Hepatocyte (in vitro differentiated cells): ENCODE data around the gene LHX3. TPM values are rescaled to one million over a fixed set of nuclear protein-coding genes. Genes with fewer than 3 reads are reported as not detected.

ENCODE experiments used
- DNase-seq: peaks from one replicate; pipeline ENCODE4 v3.0.0-alpha.2; 2016; ENCODE audit warnings: low spot score
- H2AFZ ChIP-seq: fragments of 200-600 bp; sonication (generic); 2 replicates; pipeline ENCODE4 v1.6.0; 2016; ENCODE audit warnings: antibody characterized with exemption, mild to moderate bottlenecking
- H3K27ac ChIP-seq: fragments of 200-600 bp; sonication (generic); 2 replicates; pipeline ENCODE4 v1.5.1; 2016; ENCODE audit warnings: mild to moderate bottlenecking
- H3K27me3 ChIP-seq: fragments of 200-600 bp; sonication (generic); 2 replicates; pipeline ENCODE4 v1.6.1; 2016
- H3K36me3 ChIP-seq: fragments of 200-600 bp; sonication (generic); replicated peaks from 2 replicates; pipeline ENCODE4 v1.5.1; 2016; ENCODE audit warnings: low read depth; ENCODE audit not compliant: insufficient read depth
- H3K4me1 ChIP-seq: fragments of 200-600 bp; sonication (generic); 2 replicates; pipeline ENCODE4 v1.5.1; 2016; ENCODE audit warnings: mild to moderate bottlenecking, moderate library complexity; ENCODE audit not compliant: insufficient read depth
- H3K4me2 ChIP-seq: fragments of 200-600 bp; sonication (generic); 2 replicates; pipeline ENCODE4 v1.6.0; 2016
- H3K4me3 ChIP-seq: fragments of 200-600 bp; sonication (generic); 2 replicates; pipeline ENCODE4 v1.5.1; 2016; ENCODE audit warnings: mild to moderate bottlenecking
- H3K79me2 ChIP-seq: fragments of 200-600 bp; sonication (generic); 2 replicates; pipeline ENCODE4 v1.6.0; 2017; ENCODE audit warnings: mild to moderate bottlenecking
- H3K9me2 ChIP-seq: fragments of 200-600 bp; sonication (generic); replicated peaks from 2 replicates; pipeline ENCODE4 v1.6.0; 2017; ENCODE audit warnings: mild to moderate bottlenecking; ENCODE audit not compliant: insufficient read depth
- H3K9me3 ChIP-seq: fragments of 200-600 bp; sonication (generic); 2 replicates; pipeline ENCODE4 v1.5.1; 2016; ENCODE audit warnings: low read depth, mild to moderate bottlenecking
- H4K20me1 ChIP-seq: fragments of 200-600 bp; sonication (generic); 2 replicates; pipeline ENCODE4 v1.6.0; 2016; ENCODE audit warnings: mild to moderate bottlenecking; ENCODE audit not compliant: insufficient read depth, poor library complexity, severe bottlenecking
- EZH2 ChIP-seq: fragments of 200-600 bp; sonication (generic); IDR thresholded peaks from 2 replicates; pipeline ENCODE4 v1.6.1; 2016; ENCODE audit warnings: antibody characterized with exemption, mild to moderate bottlenecking, borderline replicate concordance
- EZH2phosphoT487 ChIP-seq: fragments of 200-600 bp; sonication (generic); IDR thresholded peaks from one replicate; pipeline ENCODE4 v1.6.1; 2018; ENCODE audit warnings: antibody characterized with exemption, mild to moderate bottlenecking, low read depth, moderate library complexity; ENCODE audit not compliant: unreplicated experiment, severe bottlenecking
- WGBS: methylation state at CpG from one replicate; pipeline ENCODE4 v1.1.6; 2016; ENCODE audit warnings: low lambda C conversion rate; ENCODE audit errors: missing lambda C conversion rate; 5-methylcytosine and 5-hydroxymethylcytosine counted together
- polyA plus RNA-seq: library from polyadenylated mRNA; unstranded; fragments of >200 nt; fragmentation: Nextera tagmentation; extraction: Ambion mirVana; gene quantifications from 2 replicates; pipeline ENCODE4 v1.2.1, GENCODE V29; 2016
- total RNA-seq: library from RNA; depleted of rRNA; stranded (reverse); fragments of >200 nt; gene quantifications from 2 replicates; pipeline ENCODE4 v1.2.3, GENCODE V29; 2014
- TF ChIP-seq, protein P1 (sequence below): fragments of 200-600 bp; sonication (generic); IDR thresholded peaks from 2 replicates; pipeline ENCODE4 v1.5.1; 2016; ENCODE audit warnings: antibody characterized with exemption, mild to moderate bottlenecking; ENCODE audit not compliant: poor library complexity

LHX3 gene
- total and polyA plus RNA-seq, 2 experiments from 2014 or later: not detected

DNA sequence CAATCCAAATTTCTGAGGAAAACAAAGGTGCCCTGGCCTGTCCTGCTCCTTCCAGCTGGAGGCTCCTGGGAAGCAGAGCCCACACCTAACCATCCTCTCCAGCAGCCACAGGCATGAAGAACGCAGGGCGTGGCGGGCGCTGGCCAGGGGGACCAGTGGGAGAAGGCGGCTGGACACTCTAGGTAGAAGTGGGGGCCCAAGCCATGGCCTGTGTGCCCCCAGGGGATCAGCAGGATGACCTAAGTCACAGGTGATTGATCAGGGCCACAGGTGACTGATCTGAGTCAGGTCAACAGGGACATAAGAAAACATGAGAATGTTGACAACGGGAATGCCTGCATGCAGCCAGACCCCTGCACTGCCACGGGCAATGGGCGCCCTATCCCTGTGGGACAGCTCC is 37.3 kb upstream of the LHX3 start:
- no peak for DNase-seq
- Histone ChIP-seq H2AFZ (no peak overlapping the region), H3K4me3 (no peak overlapping the region), H3K9me3 (no peaks in the 10 kb centered on the region), H3K4me2 (no peak overlapping the region), H3K36me3 (no peaks in the 10 kb centered on the region), H4K20me1 (peaks cover 43% of the 10 kb centered on the region), H3K27me3 (no peaks in the 10 kb centered on the region), H3K9me2 (no peaks in the 10 kb centered on the region), H3K27ac (no peak overlapping the region), H3K4me1 (peaks cover 12% of the 10 kb centered on the region), H3K79me2 (peaks cover 57% of the 10 kb centered on the region)
- TF ChIP-seq EZH2 (no peak), EZH2phosphoT487 (no peak)
- TF ChIP-seq, protein P1, sequence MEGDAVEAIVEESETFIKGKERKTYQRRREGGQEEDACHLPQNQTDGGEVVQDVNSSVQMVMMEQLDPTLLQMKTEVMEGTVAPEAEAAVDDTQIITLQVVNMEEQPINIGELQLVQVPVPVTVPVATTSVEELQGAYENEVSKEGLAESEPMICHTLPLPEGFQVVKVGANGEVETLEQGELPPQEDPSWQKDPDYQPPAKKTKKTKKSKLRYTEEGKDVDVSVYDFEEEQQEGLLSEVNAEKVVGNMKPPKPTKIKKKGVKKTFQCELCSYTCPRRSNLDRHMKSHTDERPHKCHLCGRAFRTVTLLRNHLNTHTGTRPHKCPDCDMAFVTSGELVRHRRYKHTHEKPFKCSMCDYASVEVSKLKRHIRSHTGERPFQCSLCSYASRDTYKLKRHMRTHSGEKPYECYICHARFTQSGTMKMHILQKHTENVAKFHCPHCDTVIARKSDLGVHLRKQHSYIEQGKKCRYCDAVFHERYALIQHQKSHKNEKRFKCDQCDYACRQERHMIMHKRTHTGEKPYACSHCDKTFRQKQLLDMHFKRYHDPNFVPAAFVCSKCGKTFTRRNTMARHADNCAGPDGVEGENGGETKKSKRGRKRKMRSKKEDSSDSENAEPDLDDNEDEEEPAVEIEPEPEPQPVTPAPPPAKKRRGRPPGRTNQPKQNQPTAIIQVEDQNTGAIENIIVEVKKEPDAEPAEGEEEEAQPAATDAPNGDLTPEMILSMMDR: no peak
- WGBS: 93% methylated on average over 8 of the region's 8 CpGs

DNA sequence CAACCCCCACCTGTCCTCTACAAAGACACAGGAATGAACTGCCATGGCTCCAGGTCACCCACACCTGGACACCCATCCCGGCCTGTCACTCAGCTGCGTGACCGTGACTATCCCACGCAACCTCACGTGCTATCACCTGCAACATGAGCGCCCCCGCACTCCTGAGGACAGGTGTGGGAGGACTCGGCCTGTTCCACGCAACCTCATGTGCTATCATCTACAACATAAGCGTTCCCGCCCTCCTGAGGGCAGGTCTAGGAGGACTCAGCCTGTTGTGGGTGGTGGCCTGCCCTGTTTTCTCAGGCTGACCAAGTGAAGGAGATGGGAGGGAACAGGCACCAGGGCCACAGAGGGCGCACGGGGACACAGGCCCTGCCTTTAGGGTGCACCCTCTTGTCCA is 36.6 kb upstream of the LHX3 start:
- Histone ChIP-seq H3K79me2 (peaks cover 57% of the 10 kb centered on the region), H3K9me2 (no peaks in the 10 kb centered on the region), H3K4me1 (peaks cover 12% of the 10 kb centered on the region), H4K20me1 (peaks cover 43% of the 10 kb centered on the region), H3K4me2 (no peak overlapping the region), H2AFZ (no peak overlapping the region), H3K9me3 (no peaks in the 10 kb centered on the region), H3K27ac (no peak overlapping the region), H3K27me3 (no peaks in the 10 kb centered on the region), H3K4me3 (no peak overlapping the region), H3K36me3 (no peaks in the 10 kb centered on the region)
- DNase-seq: no peak
- 97% methylated on average over 13 of the region's 13 CpGs for WGBS
- TF ChIP-seq EZH2phosphoT487 (no peak), EZH2 (no peak)
- TF ChIP-seq, protein P1: no peak

DNA sequence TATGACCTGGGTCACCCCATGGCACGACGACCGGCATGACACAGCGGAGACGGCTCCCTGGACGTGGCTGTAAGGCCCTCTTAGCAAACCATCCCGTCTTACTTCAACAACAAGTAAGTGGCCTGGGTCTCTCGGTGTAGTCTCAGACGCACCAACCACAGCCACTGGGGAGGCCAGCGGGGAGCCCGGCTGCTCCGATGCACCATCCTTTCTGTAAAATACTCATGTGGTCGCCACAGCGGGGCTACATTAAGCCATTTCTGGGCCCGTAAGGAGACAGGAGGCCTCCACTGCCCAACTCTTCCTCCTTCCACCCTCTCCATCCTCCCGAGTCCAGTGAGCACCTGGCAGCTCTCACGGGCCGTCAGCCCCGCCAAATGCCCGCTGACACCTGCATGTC is 36.0 kb upstream of the LHX3 start:
- no peak overlapping the region for H3K27ac ChIP-seq
- TF ChIP-seq EZH2 (no peak), EZH2phosphoT487 (no peak)
- TF ChIP-seq, protein P1: no peak

DNA sequence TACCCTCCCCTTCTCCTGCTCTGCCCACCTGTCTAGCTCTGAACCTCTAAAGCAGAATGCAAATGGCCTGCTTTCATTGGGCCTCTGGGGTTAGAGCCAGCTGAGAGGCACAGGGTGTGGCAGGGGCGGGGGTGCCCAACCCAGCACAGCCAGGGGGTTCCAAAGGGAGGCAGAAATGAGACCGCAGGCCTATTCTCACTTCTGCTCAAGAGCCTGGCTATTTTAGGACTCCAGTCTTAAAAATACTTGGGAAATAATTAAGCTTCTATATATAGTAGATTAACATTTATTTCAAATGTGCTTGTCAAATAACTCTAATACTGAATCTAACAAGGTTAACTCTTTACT is 35.0 kb upstream of the LHX3 start:
- no peak overlapping the region for H3K4me2 ChIP-seq
- no peaks in the 10 kb centered on the region for H3K36me3 ChIP-seq
- peaks cover 43% of the 10 kb centered on the region for H4K20me1 ChIP-seq
- no peaks in the 10 kb centered on the region for H3K9me2 ChIP-seq
- no peak for DNase-seq
- H3K79me2 ChIP-seq: peaks cover 58% of the 10 kb centered on the region
- no peak overlapping the region for H3K4me3 ChIP-seq
- no peaks in the 10 kb centered on the region for H3K9me3 ChIP-seq
- no peaks in the 10 kb centered on the region for H3K27me3 ChIP-seq
- H3K4me1 ChIP-seq: peaks cover 9% of the 10 kb centered on the region
- WGBS: 97% methylated on average over 2 of the region's 2 CpGs
- TF ChIP-seq, protein P1: no peak
- TF ChIP-seq EZH2: no peak
- TF ChIP-seq EZH2phosphoT487: no peak
- no peak overlapping the region for H3K27ac ChIP-seq
- H2AFZ ChIP-seq: no peak overlapping the region

More for the DNA sequence above, 36.0 kb upstream of the LHX3 start:
- peaks cover 9% of the 10 kb centered on the region for H3K4me1 ChIP-seq
- H3K4me3 ChIP-seq: no peak overlapping the region
- no peak for DNase-seq
- peaks cover 43% of the 10 kb centered on the region for H4K20me1 ChIP-seq
- no peaks in the 10 kb centered on the region for H3K9me2 ChIP-seq
- no peaks in the 10 kb centered on the region for H3K9me3 ChIP-seq
- WGBS: 95% methylated on average over 20 of the region's 20 CpGs
- H3K27me3 ChIP-seq: no peaks in the 10 kb centered on the region
- H2AFZ ChIP-seq: no peak overlapping the region
- H3K36me3 ChIP-seq: no peaks in the 10 kb centered on the region
- H3K4me2 ChIP-seq: no peak overlapping the region
- peaks cover 57% of the 10 kb centered on the region for H3K79me2 ChIP-seq
